K562 (cell line): ENCODE measurements around the gene ARHGDIA. TPM values are rescaled to one million over a fixed set of nuclear protein-coding genes. Genes with fewer than 3 reads are reported as not detected.

Source experiments
- ARID1B ChIP-seq: fragments of 450-650 bp; IDR thresholded peaks from 2 replicates; pipeline ENCODE4 v1.6.1; 2016; ENCODE audit warnings: antibody characterized with exemption, mild to moderate bottlenecking, inconsistent platforms
- E2F6 ChIP-seq, 2 experiments: IDR thresholded peaks; 2 replicates each; pipeline ENCODE4 v1.6.1; 2011; ENCODE audit warnings: borderline replicate concordance in 1 of 2, control low read depth in 1 of 2, low read depth in 1 of 2, low read length in 1 of 2, mild to moderate bottlenecking in 1 of 2, mixed read lengths in 1 of 2, moderate library complexity in 1 of 2; ENCODE audit not compliant: insufficient read depth in 1 of 2, insufficient read length in 1 of 2, poor library complexity in 1 of 2, severe bottlenecking in 1 of 2; ENCODE audit errors: extremely low read depth in 1 of 2
- ESRRA ChIP-seq: fragments of 450-650 bp; IDR thresholded peaks from 2 replicates; pipeline ENCODE4 v1.6.1; 2014; ENCODE audit warnings: low read depth, mild to moderate bottlenecking, moderate library complexity, borderline replicate concordance
- HBP1 ChIP-seq: fragments of 450-650 bp; formaldehyde crosslinking; IDR thresholded peaks from 2 replicates; pipeline ENCODE4 v1.4.0; 2022; ENCODE audit warnings: missing genetic modification characterization
- ID3 ChIP-seq, 2 experiments: fragments of 250-450 bp in 1 of 2; fragments of 450-650 bp in 1 of 2; sonication (Bioruptor Pico) in 1 of 2; IDR thresholded peaks; 2 replicates each; pipeline versions ENCODE4 v1.6.1 to v1.8.0; 2016 to 2021; ENCODE audit warnings: mild to moderate bottlenecking in 2 of 2, moderate library complexity in 2 of 2, missing compliant biosample characterization in 1 of 2, missing genetic modification characterization in 1 of 2
- MAZ ChIP-seq, 2 experiments: fragments of 450-650 bp in 1 of 2; sonication (generic) in 1 of 2; formaldehyde crosslinking; IDR thresholded peaks in 1 of 2; conservative IDR thresholded peaks in 1 of 2; 2 replicates each; pipeline versions ENCODE4 v1.4.0 to v1.5.0; 2020; ENCODE audit warnings: mild to moderate bottlenecking in 1 of 2, missing genetic modification reagents in 1 of 2
- PREB ChIP-seq: sonication (generic); formaldehyde crosslinking; IDR thresholded peaks from 2 replicates; pipeline ENCODE4 v1.8.1; 2023; ENCODE audit warnings: mild to moderate bottlenecking, missing genetic modification reagents
- RBM14 ChIP-seq: fragments of 200-400 bp; formaldehyde crosslinking; IDR thresholded peaks from 2 replicates; pipeline ENCODE4 v1.6.1; 2018; ENCODE audit warnings: low read depth, mild to moderate bottlenecking, low read length, moderate library complexity, borderline replicate concordance; ENCODE audit not compliant: insufficient read depth
- U2AF1 ChIP-seq: fragments of 200-400 bp; formaldehyde crosslinking; optimal IDR thresholded peaks from 2 replicates; pipeline ENCODE3; 2017; ENCODE audit warnings: mild to moderate bottlenecking, low read depth, low read length, moderate library complexity
- ZNF197 ChIP-seq: fragments of 200-800 bp; sonication (Bioruptor generic); IDR thresholded peaks from 2 replicates; pipeline ENCODE4 v1.6.1; 2016; ENCODE audit warnings: low read depth, missing genetic modification characterization, missing compliant biosample characterization
- polyA plus RNA-seq, 8 experiments: library from polyadenylated mRNA; depleted of rRNA in 4 of 8; stranded (reverse) in 5 of 8; unstranded in 3 of 8; fragments of >200 nt; fragmentation: Nextera tagmentation in 2 of 8; fragmentation: Illumina TruSeq in 1 of 8; extraction: Ambion mirVana in 2 of 8; extraction: Trizol in 1 of 8; gene quantifications; 2 replicates each; pipeline versions ENCODE4 v1.2.1 to v1.2.3, GENCODE V29; 2011 to 2014; ENCODE audit warnings: inconsistent platforms in 1 of 8, missing spikeins in 1 of 8
- total RNA-seq, 7 experiments: library from RNA; depleted of rRNA in 6 of 7; stranded (reverse); fragments of >200 nt in 6 of 7; fragmentation: Illumina TruSeq in 2 of 7; extraction: Trizol in 2 of 7; gene quantifications; 2 replicates each; pipeline versions ENCODE4 v1.2.1 to v1.2.3, GENCODE V29; 2011 to 2021; ENCODE audit warnings: low replicate concordance in 1 of 7

Gene ARHGDIA
- total and polyA plus RNA-seq, 9 of the 15 experiments (the other 6 are each of a cell fraction or from before 2014, with no cell fraction given) = 9.6 to 340 (median 97.6) TPM

- peak in 1 of 2 experiments; percentile 40; a peak in 1 of 4 replicates for TF ChIP-seq MAZ (CRISPR knock-in tag; conservative IDR thresholded peaks at IDR 0.05 in 1 of 2, IDR thresholded peaks at IDR 0.05 in 1 of 2)
- no peak for TF ChIP-seq ID3 (CRISPR knock-in tag; IDR thresholded peaks at IDR 0.05)
- 0 out of 2 replicates have a peak, but pooled peaks have one; percentile 38 for TF ChIP-seq ID3 (tag; IDR thresholded peaks at IDR 0.05)
- TF ChIP-seq E2F6 (IDR thresholded peaks at IDR 0.05; ENCODE audit: borderline replicate concordance in 1 of 2, extremely low read depth in 1 of 2, insufficient read depth in 1 of 2, insufficient read length in 1 of 2, low read depth in 1 of 2, low read length in 1 of 2, poor library complexity in 1 of 2, severe bottlenecking in 1 of 2) = peak in 1 of 2 experiments; percentile 20
- TF ChIP-seq ARID1B = no peak
- no peak for TF ChIP-seq HBP1 (CRISPR knock-in tag)
- 0 out of 2 replicates have a peak, but pooled peaks have one; percentile 12 for TF ChIP-seq ESRRA
- TF ChIP-seq U2AF1 = peak; percentile 7
- TF ChIP-seq ZNF197 = no peak
- peak; percentile 70; the same call in 1 of the 2 replicates for TF ChIP-seq PREB (CRISPR knock-in tag)
- peak; percentile 57; the same call in 1 of the 2 replicates for TF ChIP-seq RBM14
These were observed 781 bp downstream of the ARHGDIA start (continued) for GRCh38 chr17:81870131-81870980.
